ENCODE data around the gene UCP2. TPM values are rescaled to one million over a fixed set of nuclear protein-coding genes. Genes with fewer than 3 reads are reported as not detected.

UCP2 gene
- total and polyA plus RNA-seq, 7 experiments from 2014 or later = 365 to 1,411 (median 913) TPM

- peaks cover 46 to 54% of the 10 kb centered on the region in 2 donors for H3K4me1 ChIP-seq (ENCODE audit: control insufficient read depth in 2 of 2, insufficient read depth in 2 of 2, low read length in 2 of 2)
- Mint-ChIP-seq H3K4me3 (peak overlapping the region in 2 of 10 donors; percentile 10 to 17), H3K27ac (peak overlapping the region in 8 of 9 donors; percentile 19 to 91 (median 75)), H3K27me3 (no peaks in the 10 kb centered on the region), H3K4me1 (peaks cover 32 to 62% (median 46%) of the 10 kb centered on the region in 7 donors), H3K36me3 (peaks cover 0 to 2% (median 0%) of the 10 kb centered on the region in 5 donors), H3K9me3 (peaks cover 0 to 4% (median 0%) of the 10 kb centered on the region in 11 donors)
- no peak overlapping the region for H3K4me3 ChIP-seq (ENCODE audit: low read length)
- H3K27me3 ChIP-seq (ENCODE audit: control insufficient read depth in 2 of 2, insufficient read depth in 2 of 2, low read length in 2 of 2) = no peaks in the 10 kb centered on the region
- ChIA-PET POLR2A (interaction anchor here (0.6 to 26.2 kb wide), 6 partner anchors 25 to 205 kb away, joined by 3 to 1403 read pairs (median 4); partner anchors contain the start of genes C2CD3, PPME1, UCP2 and UCP3), CTCF (interaction anchor here (1.2 to 6.6 kb wide), 6 partner anchors 14 to 123 kb away, joined by 3 to 50 read pairs (median 9); no protein-coding TSS in a partner anchor)
- ATAC-seq (no peak), DNase-seq (no peak)
- no peaks in the 10 kb centered on the region for H3K9me3 ChIP-seq (ENCODE audit: control insufficient read depth in 2 of 3, low read length in 3 of 3)
- intact Hi-C loops (cut with micrococcal nuclease) = loop anchor here (2.0 to 10.0 kb wide), 5 partner anchors 29 to 289 kb away; no protein-coding TSS in a partner anchor
- no peaks in the 10 kb centered on the region for H3K36me3 ChIP-seq (ENCODE audit: control insufficient read depth in 2 of 3, insufficient read depth in 3 of 3, low read length in 3 of 3)
- peak overlapping the region; percentile 44 for H3K27ac ChIP-seq (ENCODE audit: low read depth, low read length)
Measured at GRCh38 chr11:73965764-73966121, 16.9 kb downstream of the UCP2 start.

DNA sequence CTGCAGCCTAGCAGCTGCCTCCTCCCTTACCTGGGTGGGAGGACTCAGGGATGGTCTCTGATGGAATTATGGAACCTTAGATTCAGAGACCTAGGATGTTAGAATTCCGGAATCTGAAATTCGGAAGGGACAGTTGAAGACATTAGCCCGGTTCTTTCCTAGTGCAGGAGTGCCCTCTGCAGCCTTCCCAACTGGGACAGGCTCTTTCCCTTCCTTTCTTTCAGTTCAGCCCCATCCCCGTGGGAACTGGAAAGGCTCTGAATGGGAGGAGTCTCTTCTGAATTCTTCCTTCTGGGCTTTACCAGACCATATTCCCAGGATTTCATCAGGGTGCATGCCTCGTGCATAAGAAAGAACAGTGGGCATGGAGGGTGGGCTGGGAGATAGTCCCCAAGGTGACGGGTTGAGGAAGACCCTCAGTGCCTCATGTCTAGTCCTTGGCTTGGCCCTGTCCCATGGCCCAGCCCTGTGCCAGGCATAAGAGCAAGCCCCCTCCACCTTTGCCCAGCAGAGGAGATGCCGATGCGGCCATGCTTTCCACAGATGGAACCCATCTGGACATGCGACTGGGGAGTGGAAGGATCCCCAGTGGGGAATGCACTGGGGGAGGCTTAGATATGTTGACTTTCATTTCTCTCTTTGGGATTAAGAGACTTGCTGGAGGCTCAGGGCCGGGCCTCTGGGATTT is 17.4 kb downstream of the UCP2 start:
- Mint-ChIP-seq H3K4me1 (peaks cover 29 to 56% (median 43%) of the 10 kb centered on the region in 7 donors), H3K4me3 (peak overlapping the region in 5 of 10 donors; percentile 18 to 59 (median 47)), H3K9me3 (peaks cover 0 to 4% (median 0%) of the 10 kb centered on the region in 11 donors), H3K27ac (peak overlapping the region in 8 of 9 donors; percentile 36 to 86 (median 74)), H3K36me3 (peaks cover 0 to 2% (median 0%) of the 10 kb centered on the region in 5 donors), H3K27me3 (no peaks in the 10 kb centered on the region)
- Histone ChIP-seq H3K4me3 (ENCODE audit: low read length) (no peak overlapping the region), H3K27me3 (ENCODE audit: control insufficient read depth in 2 of 2, insufficient read depth in 2 of 2, low read length in 2 of 2) (no peaks in the 10 kb centered on the region), H3K27ac (ENCODE audit: low read depth, low read length) (no peak overlapping the region), H3K9me3 (ENCODE audit: control insufficient read depth in 2 of 3, low read length in 3 of 3) (no peaks in the 10 kb centered on the region), H3K36me3 (ENCODE audit: control insufficient read depth in 2 of 3, insufficient read depth in 3 of 3, low read length in 3 of 3) (no peaks in the 10 kb centered on the region), H3K4me1 (ENCODE audit: control insufficient read depth in 2 of 2, insufficient read depth in 2 of 2, low read length in 2 of 2) (peaks cover 40 to 50% of the 10 kb centered on the region in 2 donors)
- ChIA-PET POLR2A (interaction anchor here (0.6 to 26.2 kb wide), 9 partner anchors 9 to 206 kb away, joined by 3 to 1403 read pairs (median 4); partner anchors contain the start of genes C2CD3, PPME1, UCP2 and UCP3), CTCF (interaction anchor here (0.6 to 6.6 kb wide), 7 partner anchors 16 to 136 kb away, joined by 3 to 50 read pairs (median 10); partner anchors contain the start of gene UCP2)
- no peak for DNase-seq
- no peak for ATAC-seq
- intact Hi-C loops (cut with micrococcal nuclease) = loop anchor here (2.0 to 10.0 kb wide), 5 partner anchors 30 to 290 kb away; no protein-coding TSS in a partner anchor

DNA sequence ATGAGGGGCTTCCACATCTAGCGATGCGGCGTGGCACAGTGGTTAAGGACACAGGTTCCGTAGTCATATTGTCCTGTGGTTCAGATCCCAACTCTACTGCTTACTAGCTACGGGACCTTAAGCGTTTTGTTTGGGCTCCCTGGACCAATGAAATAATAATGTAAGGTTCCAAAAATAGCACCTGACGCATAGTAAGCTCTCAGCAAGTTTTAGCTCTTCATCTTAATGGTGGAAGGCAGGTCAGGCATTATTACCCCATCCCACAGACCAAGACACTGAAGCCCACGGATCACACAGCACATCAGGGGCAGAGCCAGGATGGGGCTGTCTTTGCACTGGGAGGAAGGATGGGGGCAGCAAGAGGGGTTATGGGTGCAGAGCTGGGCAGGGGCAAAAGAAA is 18.8 kb downstream of the UCP2 start:
- Mint-ChIP-seq H3K9me3 (peaks cover 0 to 3% (median 0%) of the 10 kb centered on the region in 11 donors), H3K4me3 (peak overlapping the region in 3 of 10 donors; percentile 19 to 66 (median 59)), H3K4me1 (peaks cover 15 to 43% (median 29%) of the 10 kb centered on the region in 7 donors), H3K27ac (peak overlapping the region; percentile 8 to 93 (median 75)), H3K36me3 (peaks cover 0 to 2% (median 0%) of the 10 kb centered on the region in 5 donors), H3K27me3 (no peaks in the 10 kb centered on the region)
- ChIA-PET POLR2A (interaction anchor here (1.3 to 26.2 kb wide), 5 partner anchors 10 to 207 kb away, joined by 3 to 1403 read pairs (median 4); partner anchors contain the start of genes C2CD3, PPME1 and UCP2), CTCF (interaction anchor here (0.5 to 6.6 kb wide), 13 partner anchors 17 to 292 kb away, joined by 3 to 50 read pairs (median 5); partner anchors contain the start of gene UCP2)
- H3K4me1 ChIP-seq (ENCODE audit: control insufficient read depth in 2 of 2, insufficient read depth in 2 of 2, low read length in 2 of 2) = peaks cover 27 to 36% of the 10 kb centered on the region in 2 donors
- H3K27me3 ChIP-seq (ENCODE audit: control insufficient read depth in 2 of 2, insufficient read depth in 2 of 2, low read length in 2 of 2) = no peaks in the 10 kb centered on the region
- intact Hi-C loops (cut with micrococcal nuclease) = loop anchor here (1.0 to 10.0 kb wide), 13 partner anchors 16 to 485 kb away; partner anchors contain the start of genes C2CD3 (in 2 of the 2) and PPME1 (in 2 of the 2)
- no peaks in the 10 kb centered on the region for H3K9me3 ChIP-seq (ENCODE audit: control insufficient read depth in 2 of 3, low read length in 3 of 3)
- H3K27ac ChIP-seq (ENCODE audit: low read depth, low read length) = no peak overlapping the region
- no peak overlapping the region for H3K4me3 ChIP-seq (ENCODE audit: low read length)
- ATAC-seq (no peak), DNase-seq (no peak)
- no peaks in the 10 kb centered on the region for H3K36me3 ChIP-seq (ENCODE audit: control insufficient read depth in 2 of 3, insufficient read depth in 3 of 3, low read length in 3 of 3)

- POLR2A ChIA-PET = interaction anchor here (26.2 kb wide), 1 partner anchor 29 kb away, joined by 1403 read pairs; the partner anchor contains the start of gene UCP2
- CTCF ChIA-PET = interaction anchor here (6.6 kb wide), 1 partner anchor 72 kb away, joined by 50 read pairs; no protein-coding TSS in a partner anchor
- H3K9me3 Mint-ChIP-seq = peaks cover 0 to 2% (median 0%) of the 10 kb centered on the region in 11 donors
- Histone ChIP-seq H3K4me3 (ENCODE audit: low read length) (no peak overlapping the region), H3K27ac (ENCODE audit: low read depth, low read length) (no peak overlapping the region), H3K9me3 (ENCODE audit: control insufficient read depth in 2 of 3, low read length in 3 of 3) (no peaks in the 10 kb centered on the region), H3K36me3 (ENCODE audit: control insufficient read depth in 2 of 3, insufficient read depth in 3 of 3, low read length in 3 of 3) (no peaks in the 10 kb centered on the region), H3K4me1 (ENCODE audit: control insufficient read depth in 2 of 2, insufficient read depth in 2 of 2, low read length in 2 of 2) (peaks cover 11 to 20% of the 10 kb centered on the region in 2 donors), H3K27me3 (ENCODE audit: control insufficient read depth in 2 of 2, insufficient read depth in 2 of 2, low read length in 2 of 2) (no peaks in the 10 kb centered on the region)
- H3K27ac Mint-ChIP-seq = peak overlapping the region in 2 of 9 donors; percentile 5 to 59
- H3K36me3 Mint-ChIP-seq = no peaks in the 10 kb centered on the region
- intact Hi-C loops (cut with micrococcal nuclease) = loop anchor here in 1 of 2 donors (10.0 kb wide), 1 partner anchor 273 kb away; no protein-coding TSS in a partner anchor
- DNase-seq (no peak), ATAC-seq (no peak)
- peaks cover 4 to 6% (median 5%) of the 10 kb centered on the region in 5 donors for H3K27me3 Mint-ChIP-seq
- H3K4me3 Mint-ChIP-seq = no peak overlapping the region
- peaks cover 8 to 31% (median 21%) of the 10 kb centered on the region in 7 donors for H3K4me1 Mint-ChIP-seq
Measured at GRCh38 chr11:73962101-73962705, 20.4 kb downstream of the UCP2 start.

GRCh38 chr11:73961321-73961720 is 21.3 kb downstream of the UCP2 start:
- peaks cover 0 to 2% (median 0%) of the 10 kb centered on the region in 11 donors for H3K9me3 Mint-ChIP-seq
- no peak overlapping the region for H3K27ac ChIP-seq (ENCODE audit: low read depth, low read length)
- DNase-seq (no peak), ATAC-seq (no peak)
- POLR2A ChIA-PET = no interaction called here
- no peak overlapping the region for H3K4me3 ChIP-seq (ENCODE audit: low read length)
- H3K27me3 ChIP-seq (ENCODE audit: control insufficient read depth in 2 of 2, insufficient read depth in 2 of 2, low read length in 2 of 2) = no peaks in the 10 kb centered on the region
- H3K4me1 Mint-ChIP-seq = peaks cover 8 to 31% (median 20%) of the 10 kb centered on the region in 7 donors
- H3K4me1 ChIP-seq (ENCODE audit: control insufficient read depth in 2 of 2, insufficient read depth in 2 of 2, low read length in 2 of 2) = peaks cover 11 to 18% of the 10 kb centered on the region in 2 donors
- CTCF ChIA-PET = interaction anchor here (0.6 to 1.2 kb wide), 4 partner anchors 36 to 282 kb away, joined by 3 read pairs; no protein-coding TSS in a partner anchor
- no peaks in the 10 kb centered on the region for H3K9me3 ChIP-seq (ENCODE audit: control insufficient read depth in 2 of 3, low read length in 3 of 3)
- peak overlapping the region in 1 of 9 donors; percentile 62 for H3K27ac Mint-ChIP-seq
- no peak overlapping the region for H3K4me3 Mint-ChIP-seq
- intact Hi-C loops (cut with micrococcal nuclease) = loop anchor here in 1 of 2 donors (10.0 kb wide), 1 partner anchor 273 kb away; no protein-coding TSS in a partner anchor
- peaks cover 6 to 12% (median 11%) of the 10 kb centered on the region in 5 donors for H3K27me3 Mint-ChIP-seq
- no peaks in the 10 kb centered on the region for H3K36me3 Mint-ChIP-seq
- H3K36me3 ChIP-seq (ENCODE audit: control insufficient read depth in 2 of 3, insufficient read depth in 3 of 3, low read length in 3 of 3) = no peaks in the 10 kb centered on the region

All from naive thymus-derived CD4-positive, alpha-beta T cell (primary cell).